Measurements from ENCODE around the gene STIP1. TPM values are rescaled to one million over a fixed set of nuclear protein-coding genes. Genes with fewer than 3 reads are reported as not detected.

Gene STIP1
- polyA plus RNA-seq (2012; ENCODE audit: low read depth, missing spikeins): 115 TPM

GRCh38 chr11:64185693-64186491 lies at the start of gene STIP1:
STIP1 (plus strand) TSS chr11:64186171; CDS start chr11:64186262, 91 bp downstream.
- no peak; the same call in 1 of the 2 replicates for TF ChIP-seq POU2F2 (IDR thresholded peaks at IDR 0.05; ENCODE audit: low read depth, low read length)
- no peak for TF ChIP-seq POLR2A (IDR thresholded peaks at IDR 0.05; ENCODE audit: low read depth, low read length)
- no peak for TF ChIP-seq SPI1 (IDR thresholded peaks at IDR 0.05; ENCODE audit: low read depth, low read length)
- TF ChIP-seq POLR2AphosphoS5 (IDR thresholded peaks at IDR 0.05; ENCODE audit: low read depth, low read length): no peak
- peak; percentile 93 for TF ChIP-seq TAF1 (IDR thresholded peaks at IDR 0.05; ENCODE audit: low read depth, low read length)
- TF ChIP-seq PAX5 (IDR thresholded peaks at IDR 0.05; ENCODE audit: insufficient read depth, low read length, severe bottlenecking): no peak
- DNase-seq (ENCODE audit: insufficient read length, low spot score) (peak; percentile 95), FAIRE-seq (peak; percentile 94)

- no peak for FAIRE-seq
- DNase-seq (ENCODE audit: insufficient read length, low spot score): no peak
- TF ChIP-seq PAX5 (IDR thresholded peaks at IDR 0.05; ENCODE audit: insufficient read depth, low read length, severe bottlenecking): no peak
- no peak for TF ChIP-seq POLR2AphosphoS5 (IDR thresholded peaks at IDR 0.05; ENCODE audit: low read depth, low read length)
- TF ChIP-seq POLR2A (IDR thresholded peaks at IDR 0.05; ENCODE audit: low read depth, low read length): no peak
- TF ChIP-seq SPI1 (IDR thresholded peaks at IDR 0.05; ENCODE audit: low read depth, low read length): no peak
- no peak for TF ChIP-seq POU2F2 (IDR thresholded peaks at IDR 0.05; ENCODE audit: low read depth, low read length)
- no peak for TF ChIP-seq TAF1 (IDR thresholded peaks at IDR 0.05; ENCODE audit: low read depth, low read length)
Measured at GRCh38 chr11:64136765-64137441, 49.1 kb upstream of the STIP1 start.

- TF ChIP-seq SPI1 (IDR thresholded peaks at IDR 0.05; ENCODE audit: low read depth, low read length): no peak
- DNase-seq (ENCODE audit: insufficient read length, low spot score) (no peak), FAIRE-seq (no peak)
Measured at GRCh38 chr11:64138398-64138797, 47.6 kb upstream of the STIP1 start.

- FAIRE-seq (no peak), DNase-seq (ENCODE audit: insufficient read length, low spot score) (no peak)
- TF ChIP-seq SPI1 (IDR thresholded peaks at IDR 0.05; ENCODE audit: low read depth, low read length) (no peak), POU2F2 (IDR thresholded peaks at IDR 0.05; ENCODE audit: low read depth, low read length) (no peak), POLR2AphosphoS5 (IDR thresholded peaks at IDR 0.05; ENCODE audit: low read depth, low read length) (no peak), TAF1 (IDR thresholded peaks at IDR 0.05; ENCODE audit: low read depth, low read length) (no peak), POLR2A (IDR thresholded peaks at IDR 0.05; ENCODE audit: low read depth, low read length) (no peak), PAX5 (IDR thresholded peaks at IDR 0.05; ENCODE audit: insufficient read depth, low read length, severe bottlenecking) (no peak)
Measured at GRCh38 chr11:64139049-64139448, 46.9 kb upstream of the STIP1 start.

- FAIRE-seq (no peak), DNase-seq (ENCODE audit: insufficient read length, low spot score) (no peak)
- TF ChIP-seq POU2F2 (IDR thresholded peaks at IDR 0.05; ENCODE audit: low read depth, low read length) (no peak), POLR2AphosphoS5 (IDR thresholded peaks at IDR 0.05; ENCODE audit: low read depth, low read length) (no peak), POLR2A (IDR thresholded peaks at IDR 0.05; ENCODE audit: low read depth, low read length) (no peak), TAF1 (IDR thresholded peaks at IDR 0.05; ENCODE audit: low read depth, low read length) (no peak), PAX5 (IDR thresholded peaks at IDR 0.05; ENCODE audit: insufficient read depth, low read length, severe bottlenecking) (no peak), SPI1 (IDR thresholded peaks at IDR 0.05; ENCODE audit: low read depth, low read length) (no peak)
Measured at GRCh38 chr11:64140082-64140481, 45.9 kb upstream of the STIP1 start.

GRCh38 chr11:64141081-64141783 lies 44.7 kb upstream of the STIP1 start:
- FAIRE-seq (no peak), DNase-seq (ENCODE audit: insufficient read length, low spot score) (no peak)
- TF ChIP-seq POU2F2 (IDR thresholded peaks at IDR 0.05; ENCODE audit: low read depth, low read length): no peak
- no peak for TF ChIP-seq POLR2A (IDR thresholded peaks at IDR 0.05; ENCODE audit: low read depth, low read length)
- no peak for TF ChIP-seq TAF1 (IDR thresholded peaks at IDR 0.05; ENCODE audit: low read depth, low read length)

GRCh38 chr11:64144587-64145472 lies 41.1 kb upstream of the STIP1 start:
- no peak for TF ChIP-seq POLR2A (IDR thresholded peaks at IDR 0.05; ENCODE audit: low read depth, low read length)
- TF ChIP-seq POLR2AphosphoS5 (IDR thresholded peaks at IDR 0.05; ENCODE audit: low read depth, low read length): no peak
- TF ChIP-seq SPI1 (IDR thresholded peaks at IDR 0.05; ENCODE audit: low read depth, low read length): no peak
- TF ChIP-seq TAF1 (IDR thresholded peaks at IDR 0.05; ENCODE audit: low read depth, low read length): no peak
- FAIRE-seq: no peak
- DNase-seq (ENCODE audit: insufficient read length, low spot score): no peak

- TF ChIP-seq POLR2AphosphoS5 (IDR thresholded peaks at IDR 0.05; ENCODE audit: low read depth, low read length) (no peak), TAF1 (IDR thresholded peaks at IDR 0.05; ENCODE audit: low read depth, low read length) (no peak), POLR2A (IDR thresholded peaks at IDR 0.05; ENCODE audit: low read depth, low read length) (no peak), PAX5 (IDR thresholded peaks at IDR 0.05; ENCODE audit: insufficient read depth, low read length, severe bottlenecking) (no peak)
- FAIRE-seq (peak; percentile 82), DNase-seq (ENCODE audit: insufficient read length, low spot score) (peak; percentile 82)
Measured at GRCh38 chr11:64146036-64146955, 39.7 kb upstream of the STIP1 start.

Measured in GM12891 (cell line).